KOPT-K1 (cell line): ENCODE measurements around the gene PTPRN2.

Source experiments
- H3K27ac ChIP-seq: fragments of 200-600 bp; sonication (generic); 2 replicates; pipeline ENCODE4 v1.5.1; 2016; ENCODE audit warnings: antibody characterized with exemption, mild to moderate bottlenecking, low read depth, low read length; ENCODE audit not compliant: poor library complexity, severe bottlenecking
- H3K36me3 ChIP-seq: fragments of 200-600 bp; sonication (generic); 2 replicates; pipeline ENCODE4 v1.5.1; 2017; ENCODE audit warnings: antibody characterized with exemption, mild to moderate bottlenecking, low read length, moderate library complexity; ENCODE audit not compliant: insufficient read depth
- H3K9me3 ChIP-seq: fragments of 200-600 bp; sonication (generic); 2 replicates; pipeline ENCODE4 v1.5.1; 2017; ENCODE audit warnings: antibody characterized with exemption, low read length, mild to moderate bottlenecking; ENCODE audit not compliant: insufficient read depth, poor library complexity, severe bottlenecking

PTPRN2 gene

DNA sequence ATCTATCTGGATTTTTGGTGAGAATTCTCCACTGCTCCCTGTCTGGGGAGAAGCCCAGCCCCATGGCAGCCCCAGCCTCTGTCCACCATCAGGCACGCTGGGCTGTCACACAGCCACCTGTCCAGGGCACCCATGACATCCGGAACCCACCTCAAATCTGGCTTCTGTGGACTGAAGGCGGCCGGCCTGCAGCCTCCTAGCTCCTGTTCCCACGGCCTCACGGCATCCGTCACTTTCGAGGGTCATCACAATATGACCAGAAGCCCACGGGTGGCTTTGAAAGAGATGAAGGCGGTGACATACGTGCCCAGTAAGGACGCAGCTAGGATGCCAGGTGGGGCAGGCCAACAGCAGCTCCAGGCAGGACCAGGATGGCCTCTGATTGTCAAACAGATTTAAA, 140.9 kb downstream of the PTPRN2 start:
- H3K9me3 ChIP-seq = no peaks in the 10 kb centered on the region
- H3K27ac ChIP-seq = no peak overlapping the region
- no peaks in the 10 kb centered on the region for H3K36me3 ChIP-seq

DNA sequence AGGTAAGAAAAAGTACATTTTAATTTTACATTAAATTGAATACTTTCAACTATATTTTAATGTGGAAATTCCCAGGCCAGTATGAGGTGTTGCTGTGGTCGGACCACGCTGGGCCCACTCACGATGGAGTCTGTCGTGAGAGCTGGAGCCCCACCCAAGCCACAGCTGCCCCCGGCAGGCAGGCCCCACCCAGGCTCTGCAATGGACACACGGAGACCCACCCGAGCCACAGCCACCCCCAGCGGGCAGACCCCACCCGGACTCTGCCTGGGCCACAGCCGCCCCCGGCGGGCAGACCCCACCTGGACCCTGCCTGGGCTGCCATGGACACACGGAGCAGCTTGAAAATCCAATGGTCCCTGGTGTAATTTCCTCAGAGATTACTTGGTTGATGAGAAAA, 141.3 kb downstream of the PTPRN2 start:
- Histone ChIP-seq H3K36me3 (no peaks in the 10 kb centered on the region), H3K9me3 (no peaks in the 10 kb centered on the region), H3K27ac (no peak overlapping the region)

GRCh38 chr7:158445421-158446175, 142.0 kb downstream of the PTPRN2 start:
- Histone ChIP-seq H3K27ac (no peak overlapping the region), H3K36me3 (no peaks in the 10 kb centered on the region), H3K9me3 (no peaks in the 10 kb centered on the region)

DNA sequence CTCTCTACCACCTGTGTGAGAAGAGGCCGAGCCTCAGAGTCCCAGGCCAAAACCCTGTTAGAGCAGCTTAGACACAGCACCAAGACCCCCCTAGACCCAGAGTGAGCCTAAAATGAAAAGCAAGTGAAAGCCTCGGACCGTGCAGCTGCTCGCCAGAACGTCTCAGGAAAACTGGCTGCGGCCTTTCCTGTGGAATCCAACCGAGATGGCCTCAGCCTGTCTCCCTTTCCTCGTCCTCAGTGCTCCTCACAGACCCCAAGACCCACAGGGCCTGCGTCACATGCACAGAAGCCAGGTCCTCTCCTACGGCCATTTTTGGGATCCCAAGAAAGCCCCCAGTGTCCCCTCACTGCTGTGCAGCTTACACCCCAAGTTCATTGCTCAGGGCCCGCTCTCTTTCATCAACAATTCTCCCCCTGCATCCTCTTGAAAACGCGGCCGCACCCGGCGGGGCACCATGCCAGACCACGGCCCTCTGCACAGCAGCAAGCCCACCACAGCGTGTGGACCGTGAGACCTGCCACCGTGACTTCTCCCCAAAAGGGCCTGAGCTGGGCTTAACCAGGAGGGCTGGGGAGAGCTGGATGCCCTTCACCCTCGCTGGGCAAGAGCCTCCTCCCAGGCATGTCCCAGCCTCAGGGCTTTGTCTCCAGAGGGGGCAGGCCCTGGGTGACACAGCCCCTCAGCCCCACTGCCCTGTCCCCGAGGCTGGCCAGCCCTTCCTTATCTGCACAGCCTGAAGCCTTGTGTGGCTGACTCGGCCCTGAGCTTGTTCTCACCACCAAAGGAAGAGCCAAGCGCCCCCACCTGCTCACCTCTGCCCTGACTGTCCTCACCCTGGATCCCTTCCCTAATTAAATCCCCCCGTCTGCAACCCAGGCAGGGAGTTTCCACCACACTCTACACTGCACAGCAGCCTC, 142.9 kb downstream of the PTPRN2 start:
- Histone ChIP-seq H3K36me3 (no peaks in the 10 kb centered on the region), H3K9me3 (no peaks in the 10 kb centered on the region), H3K27ac (no peak overlapping the region)

GRCh38 chr7:158443688-158444483, 143.7 kb downstream of the PTPRN2 start:
- no peak overlapping the region for H3K27ac ChIP-seq
- no peaks in the 10 kb centered on the region for H3K36me3 ChIP-seq
- H3K9me3 ChIP-seq = no peaks in the 10 kb centered on the region

DNA sequence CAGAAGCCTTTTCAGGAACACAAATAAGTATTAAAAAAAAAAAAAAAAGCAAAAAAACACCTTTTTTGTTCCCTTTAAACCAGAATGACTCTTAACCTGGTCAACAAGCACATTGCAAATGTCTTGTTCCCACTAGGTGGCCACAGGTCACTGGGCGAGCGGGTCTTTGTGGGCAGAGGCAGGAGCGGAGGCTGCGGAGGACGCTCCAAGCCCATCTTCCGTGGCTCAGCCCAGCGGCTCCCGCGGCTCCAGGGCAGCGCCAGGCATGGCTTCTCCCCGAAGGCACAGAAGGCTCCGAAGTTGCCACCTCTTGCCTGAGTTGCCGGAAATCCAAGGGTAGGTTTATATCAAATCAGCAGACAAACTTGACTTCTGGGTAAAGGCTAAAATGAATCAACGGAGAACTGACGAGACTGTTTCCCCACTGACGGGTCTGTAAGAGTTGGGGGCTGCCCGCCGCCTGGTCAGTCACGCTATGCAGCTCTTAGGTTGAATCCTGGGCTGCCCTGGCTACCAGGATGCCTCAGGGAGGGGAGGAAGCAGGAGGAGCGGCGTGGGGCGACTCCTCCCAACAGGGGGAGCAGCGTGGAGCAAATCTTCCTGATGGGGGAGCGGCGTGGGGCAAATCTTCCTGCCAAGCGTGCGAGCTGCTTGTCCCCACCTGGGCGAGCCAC, 144.5 kb downstream of the PTPRN2 start:
- no peak overlapping the region for H3K27ac ChIP-seq
- no peaks in the 10 kb centered on the region for H3K36me3 ChIP-seq
- H3K9me3 ChIP-seq = no peaks in the 10 kb centered on the region

DNA sequence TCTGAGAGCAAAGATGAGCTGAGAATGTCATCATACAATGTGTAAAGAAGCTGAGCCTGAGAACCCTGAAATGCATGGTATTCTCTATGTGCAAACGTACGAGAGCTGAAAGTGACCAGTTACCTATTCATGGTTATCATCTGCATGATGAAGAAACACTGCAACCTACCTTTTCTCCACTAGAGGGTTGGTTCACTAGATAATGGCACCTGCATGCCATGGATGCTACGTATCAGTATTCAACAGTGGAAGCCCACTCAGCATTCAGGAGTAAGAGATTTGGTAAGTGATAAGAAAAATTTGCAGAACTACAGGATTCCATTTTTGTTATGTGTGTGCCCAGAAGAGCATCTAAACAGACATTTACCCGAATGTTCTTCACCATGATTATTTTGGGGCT, 145.4 kb downstream of the PTPRN2 start:
- Histone ChIP-seq H3K36me3 (no peaks in the 10 kb centered on the region), H3K27ac (no peak overlapping the region), H3K9me3 (no peaks in the 10 kb centered on the region)

DNA sequence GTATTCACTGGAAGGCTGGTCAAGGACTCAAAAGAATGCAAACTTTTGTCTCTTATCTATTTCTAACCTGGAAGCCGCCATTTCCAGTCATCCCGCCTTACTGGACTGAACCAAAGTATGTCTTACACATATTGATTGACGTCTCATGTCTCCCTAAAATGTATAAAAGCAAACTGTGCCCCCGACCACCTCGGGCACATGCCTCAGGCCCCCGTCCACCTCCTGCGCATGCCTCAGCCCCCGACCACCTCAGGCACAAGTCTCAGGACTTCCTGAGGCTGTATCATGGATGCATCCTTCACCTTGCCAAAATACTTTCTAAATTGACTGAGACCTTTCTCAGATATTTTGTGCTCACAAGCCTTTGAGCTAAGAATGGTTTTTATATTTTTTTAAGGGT, 148.6 kb downstream of the PTPRN2 start:
- H3K27ac ChIP-seq = no peak overlapping the region
- no peaks in the 10 kb centered on the region for H3K36me3 ChIP-seq
- peaks cover 12% of the 10 kb centered on the region for H3K9me3 ChIP-seq

GRCh38 chr7:158432369-158433341, 155.0 kb downstream of the PTPRN2 start:
- peaks cover 12% of the 10 kb centered on the region for H3K9me3 ChIP-seq
- no peak overlapping the region for H3K27ac ChIP-seq
- no peaks in the 10 kb centered on the region for H3K36me3 ChIP-seq

GRCh38 chr7:158431941-158432347, 155.7 kb downstream of the PTPRN2 start:
- H3K36me3 ChIP-seq = no peaks in the 10 kb centered on the region
- H3K27ac ChIP-seq = no peak overlapping the region
- peaks cover 12% of the 10 kb centered on the region for H3K9me3 ChIP-seq

GRCh38 chr7:158431055-158431940, 156.3 kb downstream of the PTPRN2 start:
- Histone ChIP-seq H3K36me3 (no peaks in the 10 kb centered on the region), H3K9me3 (peaks cover 12% of the 10 kb centered on the region), H3K27ac (no peak overlapping the region)

- H3K9me3 ChIP-seq = peaks cover 5% of the 10 kb centered on the region
- H3K36me3 ChIP-seq = no peaks in the 10 kb centered on the region
- no peak overlapping the region for H3K27ac ChIP-seq
Measured at GRCh38 chr7:158430308-158431034, 157.2 kb downstream of the PTPRN2 start.
